NCI-H128 (cell line): ENCODE measurements around the gene VPS4A.

Experiments
- DNase-seq: peaks from one replicate; lab custom pipeline; 2025; ENCODE audit not compliant: unreplicated experiment; lab: John Stamatoyannopoulos, UW

The VPS4A gene

GRCh38 chr16:69363281-69363717 is 52.1 kb downstream of the VPS4A start:
- DNase-seq = no peak

GRCh38 chr16:69364088-69364487 is 52.9 kb downstream of the VPS4A start:
- DNase-seq = no peak

- no peak for DNase-seq
These were observed 54.8 kb downstream of the VPS4A start for GRCh38 chr16:69365901-69366300.

GRCh38 chr16:69366431-69366830 is 55.3 kb downstream of the VPS4A start:
- DNase-seq = no peak

- DNase-seq = no peak
These were observed 56.8 kb downstream of the VPS4A start for GRCh38 chr16:69367980-69368379.

- no peak for DNase-seq
These were observed 57.7 kb downstream of the VPS4A start for GRCh38 chr16:69368866-69369265.

- DNase-seq = no peak
These were observed 60.4 kb downstream of the VPS4A start for GRCh38 chr16:69371564-69371963.

GRCh38 chr16:69373019-69373418 is 61.9 kb downstream of the VPS4A start:
- no peak for DNase-seq
